GM20000 (cell line): ENCODE data around the gene PPP1CA.
A peak's percentile ranks its signal among the peaks of the same experiment; 100 is the strongest.

Experiments used
- DNase-seq: peaks from one replicate; pipeline ENCODE4 v3.0.0; 2012; ENCODE audit warnings: low spot score
- CTCF ChIP-seq: IDR thresholded peaks from 2 replicates; pipeline ENCODE4 v1.5.1; 2012; ENCODE audit warnings: mild to moderate bottlenecking, control low read depth; ENCODE audit errors: extremely low read depth, missing control alignments

PPP1CA gene

DNA sequence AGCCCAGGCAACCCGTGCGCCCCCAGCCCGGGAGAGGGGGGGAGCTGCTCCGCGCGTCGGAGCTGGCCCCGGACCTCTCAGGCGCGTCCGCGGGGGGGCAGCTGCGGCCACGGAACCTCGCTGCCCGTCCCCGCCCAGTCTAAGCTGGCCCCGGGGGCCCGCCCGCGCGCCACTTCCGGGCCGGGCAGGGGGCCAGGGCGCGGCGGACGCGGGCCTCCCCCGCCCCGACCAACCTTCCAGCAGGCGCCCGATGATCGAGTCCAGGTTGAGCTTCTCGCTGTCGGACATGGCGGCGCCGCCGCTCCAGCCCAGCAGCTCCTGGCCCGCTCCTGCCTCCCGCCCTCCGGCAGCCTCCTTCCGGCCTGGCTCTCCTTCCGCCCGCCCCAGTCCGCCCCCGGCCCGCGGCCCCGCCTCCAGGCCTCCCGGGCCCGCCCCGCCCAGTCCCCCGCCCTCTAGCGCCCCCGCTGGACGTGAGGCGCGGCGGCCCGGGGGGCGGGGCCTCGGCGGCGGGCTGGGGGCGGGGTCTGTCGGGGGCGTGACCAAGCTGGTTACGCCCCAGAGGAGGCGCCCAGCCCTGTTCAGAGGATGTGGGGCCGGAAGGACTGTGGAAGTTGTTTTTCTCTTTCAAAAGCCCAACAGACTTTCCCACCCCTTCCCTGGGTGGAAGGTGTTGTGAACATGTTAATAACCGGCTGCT is at the start of gene PPP1CA:
TSS of gene PPP1CA (minus strand) at position 364 of the 697 bp plus-strand sequence. CDS start at position 288, 76 bp downstream.
- TF ChIP-seq CTCF, result peak; percentile 19
- peak; percentile 100 for DNase-seq

GRCh38 chr11:67450796-67451657 is 49.4 kb upstream of the PPP1CA start:
- no peak for DNase-seq
- no peak for TF ChIP-seq CTCF

DNA sequence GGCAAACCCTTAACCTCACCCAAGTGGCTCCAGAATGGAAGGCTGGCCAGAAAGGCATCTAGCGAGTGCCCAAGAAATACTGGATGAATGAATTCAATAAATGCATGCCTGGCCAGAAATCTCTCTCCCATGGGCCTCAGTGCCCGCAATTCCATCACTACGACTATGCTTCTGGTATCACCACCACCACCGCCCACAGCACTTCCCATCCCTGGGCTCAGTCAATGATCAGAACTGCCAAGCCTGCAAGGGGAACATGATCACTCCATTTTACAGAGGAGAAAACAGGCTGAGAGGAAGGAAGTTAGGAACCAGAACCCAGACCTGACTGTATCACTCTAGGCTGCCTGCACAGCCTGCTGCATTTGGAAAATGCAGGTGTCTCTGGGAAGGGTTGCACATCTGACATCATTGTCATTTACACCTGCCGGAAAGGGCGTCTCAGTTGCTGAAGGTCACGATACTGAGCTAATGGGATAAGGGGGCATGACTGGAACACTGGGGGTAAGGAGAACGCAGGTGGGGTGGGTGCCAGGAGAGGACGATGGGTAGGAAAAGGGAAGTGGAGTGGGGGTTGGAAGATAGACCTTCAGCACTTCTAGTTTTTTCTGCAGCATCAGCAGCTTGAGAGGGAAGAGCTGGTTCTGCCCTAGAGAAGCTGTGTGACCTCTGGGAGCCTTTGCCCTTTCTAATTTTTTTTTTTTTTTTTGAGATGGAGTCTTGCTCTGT is 47.6 kb upstream of the PPP1CA start:
- DNase-seq, result no peak
- no peak for TF ChIP-seq CTCF

- TF ChIP-seq CTCF, result no peak
- DNase-seq, result no peak
These were observed 46.6 kb upstream of the PPP1CA start for GRCh38 chr11:67448220-67448609.

- DNase-seq, result no peak
- TF ChIP-seq CTCF, result no peak
These were observed 43.9 kb upstream of the PPP1CA start for GRCh38 chr11:67445515-67445914.

DNA sequence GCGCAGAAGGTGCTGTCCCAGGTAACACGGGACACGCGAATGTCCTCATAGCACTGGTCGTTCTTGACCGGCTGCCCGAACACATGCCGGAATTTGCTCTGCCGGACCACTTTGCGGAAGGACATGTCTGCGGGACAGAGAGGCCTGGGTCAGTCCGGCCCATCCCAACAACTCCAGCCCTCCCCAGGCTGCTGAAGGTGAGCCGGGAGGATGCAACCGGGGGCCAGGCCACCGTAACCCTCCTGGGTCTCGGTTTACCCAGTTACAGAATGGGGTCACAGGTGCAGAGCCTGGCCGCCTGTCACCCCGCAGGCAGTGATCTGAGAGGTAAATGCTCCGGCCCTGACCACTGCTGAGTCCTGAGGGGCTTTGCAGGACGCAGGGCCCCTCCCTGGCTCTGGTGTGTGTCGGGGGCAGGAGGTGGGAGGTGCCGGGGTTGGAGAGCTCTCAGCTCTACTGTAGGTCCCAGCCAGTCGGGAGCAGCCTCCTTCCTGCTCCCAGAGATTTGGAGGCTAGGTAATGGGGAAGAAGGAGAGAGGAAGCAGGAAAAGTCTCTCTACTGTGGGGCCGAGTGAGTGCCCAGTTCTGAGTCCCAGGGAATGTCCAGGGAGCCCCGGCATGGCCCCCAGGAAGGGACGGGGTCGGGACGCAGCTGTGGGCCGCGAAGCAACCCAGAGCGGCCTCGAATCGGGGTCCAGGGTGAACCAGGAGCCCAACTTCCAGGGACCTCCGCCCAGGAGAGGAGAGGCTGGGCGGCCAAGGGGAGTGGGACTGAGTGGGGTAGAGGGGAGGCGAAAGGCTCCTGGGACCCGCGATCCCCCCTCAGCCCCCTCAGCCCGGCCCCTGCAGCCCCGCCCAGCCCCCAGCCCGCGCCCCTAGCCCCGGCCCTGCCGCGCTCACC is 41.1 kb upstream of the PPP1CA start:
- TF ChIP-seq CTCF, result no peak
- DNase-seq, result no peak
